Measurements from ENCODE around the gene PLEKHA6. TPM values are rescaled to one million over a fixed set of nuclear protein-coding genes. Genes with fewer than 3 reads are reported as not detected.

PLEKHA6 gene
- total and polyA plus RNA-seq, 2 experiments from 2014 or later, result 2.8 to 6.2 TPM

- Mint-ChIP-seq H3K36me3 (ENCODE audit: low read depth) (peaks cover 18% of the 10 kb centered on the region; the same call in 2 of the 3 replicates), H3K27ac (peak overlapping the region; percentile 57; the same call in 1 of the 2 replicates), H3K9me3 (no peaks in the 10 kb centered on the region), H3K27me3 (ENCODE audit: insufficient read depth, low read depth, poor library complexity) (peaks cover 7% of the 10 kb centered on the region), H3K4me3 (no peak overlapping the region), H3K4me1 (peaks cover 16% of the 10 kb centered on the region)
- ATAC-seq (no peak), DNase-seq (ENCODE audit: low spot score) (no peak)
- TF ChIP-seq REST (IDR thresholded peaks at IDR 0.05; ENCODE audit: unreplicated experiment) (no peak), CREB1 (CRISPR knock-in tag; IDR thresholded peaks at IDR 0.05; ENCODE audit: low read depth) (no peak)
- H2AFZ ChIP-seq, result no peak overlapping the region
- no peaks in the 10 kb centered on the region for H3K36me3 ChIP-seq (ENCODE audit: insufficient read depth)
- H3K4me1 ChIP-seq (ENCODE audit: insufficient read depth), result no peaks in the 10 kb centered on the region
- no peaks in the 10 kb centered on the region for H3K79me2 ChIP-seq (replicated peaks; ENCODE audit: insufficient read depth)
- no peaks in the 10 kb centered on the region for H4K20me1 ChIP-seq (replicated peaks; ENCODE audit: insufficient read depth)
- H3K27ac ChIP-seq (ENCODE audit: low read depth), result no peak overlapping the region
- no peak overlapping the region for H3K4me2 ChIP-seq
- H3K27me3 ChIP-seq (ENCODE audit: insufficient read depth), result no peaks in the 10 kb centered on the region
- H3K9me2 ChIP-seq (ENCODE audit: insufficient read depth), result no peaks in the 10 kb centered on the region
- H3K4me3 ChIP-seq, result no peak overlapping the region
- no peaks in the 10 kb centered on the region for H3F3A ChIP-seq (replicated peaks; ENCODE audit: low read depth)
Measured at GRCh38 chr1:204225841-204226735, 133.6 kb downstream of the PLEKHA6 start.

GRCh38 chr1:204224655-204225054 lies 135.1 kb downstream of the PLEKHA6 start:
- Histone ChIP-seq H3K79me2 (replicated peaks; ENCODE audit: insufficient read depth) (no peaks in the 10 kb centered on the region), H3F3A (replicated peaks; ENCODE audit: low read depth) (no peaks in the 10 kb centered on the region), H3K36me3 (ENCODE audit: insufficient read depth) (no peaks in the 10 kb centered on the region), H2AFZ (no peak overlapping the region), H3K27ac (ENCODE audit: low read depth) (no peak overlapping the region), H3K4me2 (no peak overlapping the region), H4K20me1 (replicated peaks; ENCODE audit: insufficient read depth) (no peaks in the 10 kb centered on the region), H3K9me2 (ENCODE audit: insufficient read depth) (no peaks in the 10 kb centered on the region), H3K4me1 (ENCODE audit: insufficient read depth) (no peaks in the 10 kb centered on the region), H3K4me3 (no peak overlapping the region), H3K27me3 (ENCODE audit: insufficient read depth) (no peaks in the 10 kb centered on the region)
- peaks cover 19% of the 10 kb centered on the region for H3K4me1 Mint-ChIP-seq
- H3K4me3 Mint-ChIP-seq, result no peak overlapping the region
- no peak overlapping the region for H3K27ac Mint-ChIP-seq
- DNase-seq (ENCODE audit: low spot score) (no peak), ATAC-seq (no peak)
- no peaks in the 10 kb centered on the region for H3K9me3 Mint-ChIP-seq
- TF ChIP-seq REST (IDR thresholded peaks at IDR 0.05; ENCODE audit: unreplicated experiment), result no peak
- no peak for TF ChIP-seq EZH2 (IDR thresholded peaks at IDR 0.05; ENCODE audit: low read depth, unreplicated experiment)
- peaks cover 7% of the 10 kb centered on the region for H3K27me3 Mint-ChIP-seq (ENCODE audit: insufficient read depth, low read depth, poor library complexity)
- H3K36me3 Mint-ChIP-seq (ENCODE audit: low read depth), result peaks cover 13% of the 10 kb centered on the region; the same call in 1 of the 3 replicates

All from GM23338 (cell line).